Femur (tissue), 1 donor: Measurements from ENCODE around the gene ALPI.
A peak's percentile ranks its signal among the peaks of the same experiment; 100 is the strongest.

Experiments used
- DNase-seq: peaks from one replicate; pipeline ENCODE4 v3.0.0-alpha.2; 2017

Gene ALPI

GRCh38 chr2:232465061-232465460 is 9.1 kb downstream of the ALPI start:
- no peak for DNase-seq

GRCh38 chr2:232466221-232466620 is 10.3 kb downstream of the ALPI start:
- no peak for DNase-seq

GRCh38 chr2:232473467-232473890 is 17.5 kb downstream of the ALPI start:
- DNase-seq: no peak

GRCh38 chr2:232476045-232476444 is 20.1 kb downstream of the ALPI start:
- DNase-seq: peak; percentile 2

- DNase-seq: peak; percentile 11
These were observed 20.8 kb downstream of the ALPI start for GRCh38 chr2:232476791-232477190.

- DNase-seq: peak; percentile 9
These were observed 22.0 kb downstream of the ALPI start for GRCh38 chr2:232477751-232478510.

- DNase-seq: no peak
These were observed 22.8 kb downstream of the ALPI start for GRCh38 chr2:232478571-232479340.

- DNase-seq: no peak
These were observed 23.6 kb downstream of the ALPI start for GRCh38 chr2:232479341-232480200.

- DNase-seq: no peak
These were observed 24.5 kb downstream of the ALPI start for GRCh38 chr2:232480201-232481190.

GRCh38 chr2:232481322-232482140 is 25.6 kb downstream of the ALPI start:
- DNase-seq: no peak

GRCh38 chr2:232482301-232483238 is 26.6 kb downstream of the ALPI start:
- no peak for DNase-seq

- DNase-seq: no peak
These were observed 27.5 kb downstream of the ALPI start for GRCh38 chr2:232483311-232483922.

- DNase-seq: no peak
These were observed 28.1 kb downstream of the ALPI start for GRCh38 chr2:232483923-232484627.

- no peak for DNase-seq
These were observed 28.8 kb downstream of the ALPI start for GRCh38 chr2:232484628-232485347.

GRCh38 chr2:232485348-232485756 is 29.4 kb downstream of the ALPI start:
- peak; percentile 14 for DNase-seq

GRCh38 chr2:232485757-232486557 is 30.0 kb downstream of the ALPI start:
- no peak for DNase-seq
